Astrocyte (in vitro differentiated cells and primary cell): ENCODE measurements around the gene RASSF6. TPM values are rescaled to one million over a fixed set of nuclear protein-coding genes. Genes with fewer than 3 reads are reported as not detected.

Source experiments
- DNase-seq: peaks from one replicate; pipeline ENCODE4 v3.0.0-alpha.2; 2010; ENCODE audit warnings: low read depth
- FAIRE-seq: peaks from 2 replicates; lab custom pipeline; 2011; peaks lifted over from hg19 to GRCh38; lab: Jason Lieb, UNC
- H2AFZ ChIP-seq: 2 replicates; pipeline ENCODE4 v1.6.0; 2012; ENCODE audit warnings: low read depth, low read length, inconsistent platforms
- H3K27ac ChIP-seq: 2 replicates; pipeline ENCODE4 v1.5.1; 2011; ENCODE audit warnings: low read depth, low read length, inconsistent platforms
- H3K27me3 ChIP-seq: 2 replicates; pipeline ENCODE4 v1.6.0; 2011; ENCODE audit warnings: low read length, inconsistent platforms; ENCODE audit not compliant: insufficient read depth
- H3K36me3 ChIP-seq: 2 replicates; pipeline ENCODE4 v1.5.1; 2011; ENCODE audit warnings: low read length, inconsistent platforms; ENCODE audit not compliant: insufficient read depth
- H3K4me1 ChIP-seq: 2 replicates; pipeline ENCODE4 v1.5.1; 2011; ENCODE audit warnings: low read length, inconsistent platforms; ENCODE audit not compliant: insufficient read depth
- H3K4me2 ChIP-seq: 2 replicates; pipeline ENCODE4 v1.6.0; 2012; ENCODE audit warnings: low read length, inconsistent platforms
- H3K4me3 ChIP-seq: 2 replicates; pipeline ENCODE4 v1.5.1; 2011; ENCODE audit warnings: low read depth, mild to moderate bottlenecking, low read length, inconsistent platforms; ENCODE audit not compliant: insufficient read depth
- H3K79me2 ChIP-seq: 2 replicates; pipeline ENCODE4 v1.6.0; 2012; ENCODE audit warnings: mild to moderate bottlenecking, low read length, inconsistent platforms; ENCODE audit not compliant: insufficient read depth
- H3K9ac ChIP-seq: 2 replicates; pipeline ENCODE4 v1.6.0; 2012; ENCODE audit warnings: mild to moderate bottlenecking, low read length, inconsistent platforms
- H3K9me3 ChIP-seq: 2 replicates; pipeline ENCODE4 v1.5.1; 2012; ENCODE audit warnings: low read depth, mild to moderate bottlenecking, low read length, inconsistent platforms; ENCODE audit not compliant: insufficient read depth
- H4K20me1 ChIP-seq: 2 replicates; pipeline ENCODE4 v1.6.0; 2012; ENCODE audit warnings: low read length, inconsistent platforms; ENCODE audit not compliant: insufficient read depth
- H3K27ac Mint-ChIP-seq: one replicate; pipeline ENCODE4 v1.8.0; 2021; ENCODE audit warnings: mild to moderate bottlenecking, mixed read lengths; ENCODE audit not compliant: unreplicated experiment
- H3K27me3 Mint-ChIP-seq: one replicate; pipeline ENCODE4 v1.8.0; 2021; ENCODE audit warnings: low read depth, mixed read lengths; ENCODE audit not compliant: unreplicated experiment
- H3K36me3 Mint-ChIP-seq: one replicate; pipeline ENCODE4 v1.8.0; 2021; ENCODE audit warnings: low read depth, mixed read lengths; ENCODE audit not compliant: unreplicated experiment
- H3K4me1 Mint-ChIP-seq: one replicate; pipeline ENCODE4 v1.8.0; 2021; ENCODE audit warnings: low read depth, mixed read lengths; ENCODE audit not compliant: unreplicated experiment
- H3K4me3 Mint-ChIP-seq: one replicate; pipeline ENCODE4 v1.8.0; 2021; ENCODE audit warnings: mild to moderate bottlenecking, moderate library complexity, mixed read lengths; ENCODE audit not compliant: unreplicated experiment
- H3K9me3 Mint-ChIP-seq: one replicate; pipeline ENCODE4 v1.8.0; 2021; ENCODE audit warnings: mild to moderate bottlenecking, mixed read lengths; ENCODE audit not compliant: unreplicated experiment
- CTCF ChIP-seq: IDR thresholded peaks from 2 replicates; pipeline ENCODE4 v1.5.1; 2011; ENCODE audit warnings: low read depth, mild to moderate bottlenecking, inconsistent platforms, low read length, moderate library complexity; ENCODE audit not compliant: insufficient read depth
- EZH2 ChIP-seq: IDR thresholded peaks from 2 replicates; pipeline ENCODE4 v1.6.1; 2012; ENCODE audit warnings: mild to moderate bottlenecking, low read length, inconsistent platforms; ENCODE audit not compliant: insufficient read depth
- total RNA-seq: library from RNA; stranded (reverse); gene quantifications from 2 replicates; pipeline ENCODE4 v1.2.1, GENCODE V29; 2021

RASSF6 gene
- total RNA-seq, 1 donor from 2014 or later, result 0.14 TPM

GRCh38 chr4:73544620-73545019 is 75.6 kb downstream of the RASSF6 start:
- FAIRE-seq (no peak), DNase-seq (no peak)
- no peaks in the 10 kb centered on the region for H3K27me3 Mint-ChIP-seq
- Histone ChIP-seq H3K27ac (no peak overlapping the region), H3K4me3 (no peak overlapping the region), H3K9ac (no peak overlapping the region), H3K27me3 (no peaks in the 10 kb centered on the region), H3K9me3 (no peaks in the 10 kb centered on the region), H3K79me2 (no peaks in the 10 kb centered on the region), H3K36me3 (no peaks in the 10 kb centered on the region), H4K20me1 (no peaks in the 10 kb centered on the region), H3K4me2 (no peak overlapping the region), H2AFZ (no peak overlapping the region), H3K4me1 (no peaks in the 10 kb centered on the region)
- H3K4me3 Mint-ChIP-seq, result no peak overlapping the region
- no peak overlapping the region for H3K27ac Mint-ChIP-seq
- TF ChIP-seq CTCF (no peak), EZH2 (no peak)
- peaks cover 3% of the 10 kb centered on the region for H3K4me1 Mint-ChIP-seq
- H3K36me3 Mint-ChIP-seq, result no peaks in the 10 kb centered on the region
- peaks cover 7% of the 10 kb centered on the region for H3K9me3 Mint-ChIP-seq

- TF ChIP-seq EZH2, result no peak
- no peak for TF ChIP-seq CTCF
- Histone ChIP-seq H3K27me3 (no peaks in the 10 kb centered on the region), H3K4me2 (no peak overlapping the region), H3K9ac (no peak overlapping the region), H4K20me1 (no peaks in the 10 kb centered on the region), H3K4me1 (no peaks in the 10 kb centered on the region), H2AFZ (no peak overlapping the region), H3K27ac (no peak overlapping the region), H3K79me2 (no peaks in the 10 kb centered on the region), H3K36me3 (no peaks in the 10 kb centered on the region), H3K9me3 (no peaks in the 10 kb centered on the region), H3K4me3 (no peak overlapping the region)
- DNase-seq (no peak), FAIRE-seq (no peak)
- H3K36me3 Mint-ChIP-seq, result no peaks in the 10 kb centered on the region
- no peak overlapping the region for H3K4me3 Mint-ChIP-seq
- H3K9me3 Mint-ChIP-seq, result peaks cover 7% of the 10 kb centered on the region
- H3K27me3 Mint-ChIP-seq, result no peaks in the 10 kb centered on the region
- no peaks in the 10 kb centered on the region for H3K4me1 Mint-ChIP-seq
- H3K27ac Mint-ChIP-seq, result no peak overlapping the region
Measured at GRCh38 chr4:73541251-73541650, 79.0 kb downstream of the RASSF6 start.

- no peaks in the 10 kb centered on the region for H3K36me3 ChIP-seq
- Mint-ChIP-seq H3K36me3 (no peaks in the 10 kb centered on the region), H3K4me1 (peaks cover 1% of the 10 kb centered on the region), H3K9me3 (peaks cover 7% of the 10 kb centered on the region), H3K4me3 (no peak overlapping the region), H3K27ac (no peak overlapping the region), H3K27me3 (no peaks in the 10 kb centered on the region)
- H3K4me1 ChIP-seq, result no peaks in the 10 kb centered on the region
- DNase-seq, result no peak
- H3K4me2 ChIP-seq, result no peak overlapping the region
- H3K9me3 ChIP-seq, result no peaks in the 10 kb centered on the region
- FAIRE-seq, result no peak
- no peaks in the 10 kb centered on the region for H4K20me1 ChIP-seq
- H3K79me2 ChIP-seq, result no peaks in the 10 kb centered on the region
- H2AFZ ChIP-seq, result no peak overlapping the region
- no peak overlapping the region for H3K9ac ChIP-seq
- no peak overlapping the region for H3K27ac ChIP-seq
- H3K27me3 ChIP-seq, result no peaks in the 10 kb centered on the region
- no peak for TF ChIP-seq EZH2
- TF ChIP-seq CTCF, result no peak
- H3K4me3 ChIP-seq, result no peak overlapping the region
Measured at GRCh38 chr4:73540826-73541225, 79.4 kb downstream of the RASSF6 start.
